Nephron progenitor cell (in vitro differentiated cells): Measurements from ENCODE around the gene TXLNB.
A peak's percentile ranks its signal among the peaks of the same experiment; 100 is the strongest.

Experiments
- DNase-seq: peaks from one replicate; pipeline ENCODE4 v3.0.0; 2021
- H3K27ac Mint-ChIP-seq: 2 replicates; pipeline ENCODE4 v1.8.0; 2021; ENCODE audit warnings: mild to moderate bottlenecking, moderate library complexity, mixed read lengths
- H3K27me3 Mint-ChIP-seq: 2 replicates; pipeline ENCODE4 v1.8.0; 2021; ENCODE audit warnings: mild to moderate bottlenecking, low read depth, mixed read lengths; ENCODE audit not compliant: poor library complexity
- H3K36me3 Mint-ChIP-seq: 2 replicates; pipeline ENCODE4 v1.8.0; 2021; ENCODE audit warnings: low read depth, mixed read lengths
- H3K4me1 Mint-ChIP-seq: 2 replicates; pipeline ENCODE4 v1.8.0; 2021; ENCODE audit warnings: mixed read lengths
- H3K4me3 Mint-ChIP-seq: 2 replicates; pipeline ENCODE4 v1.8.0; 2021; ENCODE audit warnings: mild to moderate bottlenecking, moderate library complexity, mixed read lengths
- H3K9me3 Mint-ChIP-seq: 2 replicates; pipeline ENCODE4 v1.8.0; 2021; ENCODE audit warnings: mild to moderate bottlenecking, moderate library complexity, mixed read lengths
- CTCF ChIP-seq: fragments of 200-600 bp; sonication (generic); IDR thresholded peaks from 2 replicates; pipeline ENCODE4 v1.5.0; 2021; ENCODE audit warnings: antibody characterized with exemption

The TXLNB gene

GRCh38 chr6:139327038-139327437 is 35.2 kb upstream of the TXLNB start:
- peaks cover 16% of the 10 kb centered on the region for H3K9me3 Mint-ChIP-seq
- no peaks in the 10 kb centered on the region for H3K27me3 Mint-ChIP-seq
- TF ChIP-seq CTCF, result no peak
- peak overlapping the region; percentile 10 for H3K27ac Mint-ChIP-seq
- peaks cover 27% of the 10 kb centered on the region for H3K4me1 Mint-ChIP-seq
- H3K36me3 Mint-ChIP-seq, result peaks cover 7% of the 10 kb centered on the region
- no peak overlapping the region for H3K4me3 Mint-ChIP-seq
- no peak for DNase-seq

- Mint-ChIP-seq H3K4me3 (no peak overlapping the region), H3K4me1 (peaks cover 27% of the 10 kb centered on the region), H3K27me3 (no peaks in the 10 kb centered on the region), H3K9me3 (peaks cover 16% of the 10 kb centered on the region), H3K27ac (peak overlapping the region; percentile 58), H3K36me3 (peaks cover 7% of the 10 kb centered on the region)
- no peak for DNase-seq
- TF ChIP-seq CTCF, result no peak
These were observed 33.9 kb upstream of the TXLNB start for GRCh38 chr6:139325686-139326085.

DNA sequence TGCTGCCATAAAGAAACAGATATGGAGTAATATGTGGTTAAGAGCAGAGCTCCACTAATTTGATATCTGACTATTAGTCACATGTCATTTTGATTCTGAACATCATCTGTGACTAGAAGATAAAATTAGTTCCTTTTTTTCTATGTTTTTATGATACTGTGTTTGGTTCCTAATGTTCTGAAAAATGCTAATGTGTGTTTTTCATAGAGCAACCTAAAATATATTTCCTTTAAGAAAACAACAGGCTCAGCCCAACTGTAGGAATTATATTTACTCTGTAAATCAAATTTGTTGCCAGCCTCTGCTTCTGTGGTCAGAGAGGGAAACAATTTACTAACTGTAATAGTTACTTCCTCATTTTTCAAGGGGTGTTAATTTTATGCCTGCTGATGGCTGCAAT is 33.3 kb upstream of the TXLNB start:
- H3K27ac Mint-ChIP-seq, result no peak overlapping the region
- peaks cover 27% of the 10 kb centered on the region for H3K4me1 Mint-ChIP-seq
- no peaks in the 10 kb centered on the region for H3K27me3 Mint-ChIP-seq
- peaks cover 16% of the 10 kb centered on the region for H3K9me3 Mint-ChIP-seq
- TF ChIP-seq CTCF, result no peak
- no peak for DNase-seq
- H3K4me3 Mint-ChIP-seq, result no peak overlapping the region
- H3K36me3 Mint-ChIP-seq, result peaks cover 7% of the 10 kb centered on the region

DNA sequence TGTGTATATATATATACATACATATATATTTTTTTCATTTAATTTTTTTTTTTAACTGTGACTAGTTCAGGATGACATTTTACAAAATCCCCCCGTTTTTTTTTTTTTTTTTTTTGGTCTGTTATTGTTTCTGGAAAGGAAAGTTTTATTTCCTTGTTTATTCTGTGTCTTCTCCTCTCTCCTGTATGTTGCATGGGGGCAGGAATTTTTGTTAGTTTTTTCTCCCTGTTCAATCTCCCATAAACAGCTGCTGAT is 32.4 kb upstream of the TXLNB start:
- H3K36me3 Mint-ChIP-seq, result peaks cover 7% of the 10 kb centered on the region
- H3K4me1 Mint-ChIP-seq, result peaks cover 27% of the 10 kb centered on the region
- H3K27ac Mint-ChIP-seq, result peak overlapping the region; percentile 93

GRCh38 chr6:139323511-139324300 is 31.9 kb upstream of the TXLNB start:
- no peaks in the 10 kb centered on the region for H3K27me3 Mint-ChIP-seq
- H3K9me3 Mint-ChIP-seq, result peaks cover 19% of the 10 kb centered on the region
- H3K4me3 Mint-ChIP-seq, result peak overlapping the region; percentile 19
- peak overlapping the region; percentile 58 for H3K27ac Mint-ChIP-seq
- peak; percentile 41 for DNase-seq
- H3K4me1 Mint-ChIP-seq, result peaks cover 27% of the 10 kb centered on the region
- H3K36me3 Mint-ChIP-seq, result peaks cover 7% of the 10 kb centered on the region
- no peak for TF ChIP-seq CTCF

More for the DNA sequence above, 32.4 kb upstream of the TXLNB start:
- peaks cover 17% of the 10 kb centered on the region for H3K9me3 Mint-ChIP-seq
- H3K27me3 Mint-ChIP-seq, result no peaks in the 10 kb centered on the region
- TF ChIP-seq CTCF, result no peak
- no peak overlapping the region for H3K4me3 Mint-ChIP-seq
- DNase-seq, result no peak

DNA sequence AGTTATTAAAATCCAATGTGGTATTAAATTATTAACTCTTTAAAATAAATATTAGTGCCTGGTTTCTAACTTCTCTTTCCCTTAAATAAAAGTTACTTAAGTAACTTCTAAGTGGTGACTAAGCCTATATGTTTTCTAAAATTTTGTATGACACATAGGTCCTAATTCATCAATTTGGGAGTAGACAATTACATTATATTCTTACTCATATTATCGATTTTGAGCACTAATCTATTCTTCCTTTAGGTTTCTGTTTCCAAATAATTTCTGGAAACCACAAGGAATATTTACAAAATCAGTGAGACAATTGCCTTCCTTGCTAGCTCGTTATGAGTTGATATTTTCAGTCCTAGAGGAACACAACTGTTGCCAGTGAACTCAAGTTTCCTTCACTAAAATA is 28.3 kb upstream of the TXLNB start:
- peaks cover 11% of the 10 kb centered on the region for H3K4me1 Mint-ChIP-seq
- no peak overlapping the region for H3K4me3 Mint-ChIP-seq
- no peak for DNase-seq
- no peaks in the 10 kb centered on the region for H3K27me3 Mint-ChIP-seq
- no peak overlapping the region for H3K27ac Mint-ChIP-seq
- no peak for TF ChIP-seq CTCF
- peaks cover 22% of the 10 kb centered on the region for H3K9me3 Mint-ChIP-seq
- no peaks in the 10 kb centered on the region for H3K36me3 Mint-ChIP-seq
